Panc1 (cell line): ENCODE measurements around the gene ELF5. TPM values are rescaled to one million over a fixed set of nuclear protein-coding genes. Genes with fewer than 3 reads are reported as not detected.

Experiments
- ATAC-seq: fragments of 200-7000 bp; cut with Tn5 transposase; 2 replicates; pipeline ENCODE4 v1.9.1; 2020; ENCODE audit warnings: mild to moderate bottlenecking, moderate library complexity
- BruUV-seq: library from RNA; stranded (reverse); fragments of 400-500 nt; replicated peaks from 2 replicates; lab custom pipeline; 2021; lab: Mats Ljungman, UMichigan
- CTCF ChIA-PET: fragments of 300-600 bp; sonication (Branson Sonifier 250); formaldehyde crosslinking; loops from one replicate; lab custom pipeline; 2022; ENCODE audit warnings: antibody characterized with exemption; lab: Charles Lee
- POLR2A ChIA-PET: fragments of 300-600 bp; sonication (Branson Sonifier 250); formaldehyde crosslinking; loops from one replicate; lab custom pipeline; 2022; ENCODE audit warnings: antibody characterized with exemption; lab: Charles Lee
- DNase-seq: peaks from one replicate; pipeline ENCODE4 v3.0.0-alpha.2; 2010; ENCODE audit warnings: low read depth, low spot score
- H3K27ac ChIP-seq: 2 replicates; pipeline ENCODE4 v1.5.1; 2011; ENCODE audit warnings: mild to moderate bottlenecking, low read length, inconsistent platforms
- H3K27me3 ChIP-seq: fragments of 200-500 bp; sonication (Bioruptor generic); 2 replicates; pipeline ENCODE4 v1.6.0; 2014; ENCODE audit warnings: low read length, inconsistent platforms; ENCODE audit not compliant: control insufficient read depth, insufficient read depth
- H3K36me3 ChIP-seq: fragments of 200-500 bp; sonication (Bioruptor generic); 2 replicates; pipeline ENCODE4 v1.5.1; 2014; ENCODE audit warnings: inconsistent platforms, mild to moderate bottlenecking, low read length, moderate library complexity; ENCODE audit not compliant: control insufficient read depth, insufficient read depth
- H3K4me1 ChIP-seq: 2 replicates; pipeline ENCODE4 v1.5.1; 2011; ENCODE audit warnings: inconsistent platforms, mild to moderate bottlenecking, low read length, moderate library complexity; ENCODE audit not compliant: control insufficient read depth, insufficient read depth
- H3K4me3 ChIP-seq, 2 experiments: 2 replicates each; pipeline ENCODE4 v1.5.1; 2011 to 2012; ENCODE audit warnings: low read depth in 2 of 2, low read length in 2 of 2, mild to moderate bottlenecking in 2 of 2, inconsistent platforms in 1 of 2, moderate library complexity in 1 of 2
- H3K9me3 ChIP-seq: fragments of 200-500 bp; sonication (Bioruptor generic); 2 replicates; pipeline ENCODE4 v1.5.1; 2014; ENCODE audit warnings: low read depth, mild to moderate bottlenecking, inconsistent platforms, low read length, moderate library complexity; ENCODE audit not compliant: control insufficient read depth, insufficient read depth
- POLR2AphosphoS5 ChIP-seq: IDR thresholded peaks from 2 replicates; pipeline ENCODE4 v1.6.1; 2012; ENCODE audit warnings: mild to moderate bottlenecking, low read depth, low read length, moderate library complexity
- SIN3A ChIP-seq: IDR thresholded peaks from 2 replicates; pipeline ENCODE4 v1.6.1; 2012; ENCODE audit warnings: low read depth, mild to moderate bottlenecking, low read length, moderate library complexity, borderline replicate concordance; ENCODE audit not compliant: insufficient read depth
- TCF7L2 ChIP-seq: IDR thresholded peaks from 2 replicates; pipeline ENCODE4 v1.6.1; 2011; ENCODE audit warnings: mild to moderate bottlenecking, low read depth, low read length, inconsistent platforms
- in situ Hi-C: cut with HindIII; loops from 2 replicates; pipeline ENCODE4 v1.10.0; 2016; ENCODE audit warnings: low sequenced_read_pairs, low pct_unique_long_range_greater_than_20kb
- intact Hi-C: fragments of 100-400 bp; cut with micrococcal nuclease; formaldehyde crosslinking; loops from one replicate; pipeline ENCODE4 v1.10.0; 2022; ENCODE audit not compliant: unreplicated experiment
- total RNA-seq: library from RNA; stranded (reverse); gene quantifications from one replicate; pipeline ENCODE4 v1.2.1, GENCODE V29; 2021; ENCODE audit not compliant: unreplicated experiment
- TF ChIP-seq, protein P1 (sequence below): fragments of 450-650 bp; IDR thresholded peaks from 2 replicates; pipeline ENCODE4 v1.5.1; 2017; ENCODE audit warnings: mild to moderate bottlenecking
- TF ChIP-seq, protein P2 (sequence below), 2 experiments: IDR thresholded peaks; 2 replicates each; pipeline ENCODE4 v1.6.1; 2011 to 2012; ENCODE audit warnings: low read depth in 2 of 2, control low read depth in 1 of 2, low read length in 1 of 2, mild to moderate bottlenecking in 1 of 2, moderate library complexity in 1 of 2; ENCODE audit not compliant: insufficient read depth in 1 of 2

ELF5 gene
- total RNA-seq, 1 experiment from 2014 or later = not detected

DNA sequence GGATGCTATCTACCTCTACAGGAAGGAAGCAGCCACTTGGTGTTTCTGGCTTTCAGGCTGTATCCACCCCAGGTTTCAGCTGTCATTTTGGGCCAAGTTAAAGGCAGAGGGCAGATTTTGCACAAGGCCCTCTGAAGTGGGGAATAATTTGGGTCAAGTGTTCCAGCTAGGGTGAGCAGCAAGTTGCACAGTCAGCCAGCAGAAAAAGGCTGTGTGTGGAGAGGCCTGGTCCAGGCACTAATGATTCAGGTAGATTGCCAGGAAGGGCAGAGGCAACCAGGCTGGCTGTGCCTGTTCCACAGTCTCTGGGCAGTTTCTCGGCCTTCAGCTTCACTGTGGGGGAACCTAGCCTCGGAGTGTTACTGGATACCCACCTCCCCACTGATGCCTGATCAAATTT is 8.6 kb upstream of the ELF5 start:
- ChIA-PET CTCF (no interaction called here), POLR2A (no interaction called here)
- no peaks in the 10 kb centered on the region for H3K4me1 ChIP-seq
- H3K27ac ChIP-seq = no peak overlapping the region
- H3K4me3 ChIP-seq = no peak overlapping the region
- H3K36me3 ChIP-seq = no peaks in the 10 kb centered on the region
- no peaks in the 10 kb centered on the region for H3K9me3 ChIP-seq
- intact Hi-C loops = no loop called here
- ATAC-seq (no peak), DNase-seq (no peak)
- no peaks in the 10 kb centered on the region for H3K27me3 ChIP-seq
- TF ChIP-seq POLR2AphosphoS5 (no peak), TCF7L2 (no peak), SIN3A (no peak)
- TF ChIP-seq, protein P1, sequence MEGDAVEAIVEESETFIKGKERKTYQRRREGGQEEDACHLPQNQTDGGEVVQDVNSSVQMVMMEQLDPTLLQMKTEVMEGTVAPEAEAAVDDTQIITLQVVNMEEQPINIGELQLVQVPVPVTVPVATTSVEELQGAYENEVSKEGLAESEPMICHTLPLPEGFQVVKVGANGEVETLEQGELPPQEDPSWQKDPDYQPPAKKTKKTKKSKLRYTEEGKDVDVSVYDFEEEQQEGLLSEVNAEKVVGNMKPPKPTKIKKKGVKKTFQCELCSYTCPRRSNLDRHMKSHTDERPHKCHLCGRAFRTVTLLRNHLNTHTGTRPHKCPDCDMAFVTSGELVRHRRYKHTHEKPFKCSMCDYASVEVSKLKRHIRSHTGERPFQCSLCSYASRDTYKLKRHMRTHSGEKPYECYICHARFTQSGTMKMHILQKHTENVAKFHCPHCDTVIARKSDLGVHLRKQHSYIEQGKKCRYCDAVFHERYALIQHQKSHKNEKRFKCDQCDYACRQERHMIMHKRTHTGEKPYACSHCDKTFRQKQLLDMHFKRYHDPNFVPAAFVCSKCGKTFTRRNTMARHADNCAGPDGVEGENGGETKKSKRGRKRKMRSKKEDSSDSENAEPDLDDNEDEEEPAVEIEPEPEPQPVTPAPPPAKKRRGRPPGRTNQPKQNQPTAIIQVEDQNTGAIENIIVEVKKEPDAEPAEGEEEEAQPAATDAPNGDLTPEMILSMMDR = no peak
- TF ChIP-seq, protein P2, sequence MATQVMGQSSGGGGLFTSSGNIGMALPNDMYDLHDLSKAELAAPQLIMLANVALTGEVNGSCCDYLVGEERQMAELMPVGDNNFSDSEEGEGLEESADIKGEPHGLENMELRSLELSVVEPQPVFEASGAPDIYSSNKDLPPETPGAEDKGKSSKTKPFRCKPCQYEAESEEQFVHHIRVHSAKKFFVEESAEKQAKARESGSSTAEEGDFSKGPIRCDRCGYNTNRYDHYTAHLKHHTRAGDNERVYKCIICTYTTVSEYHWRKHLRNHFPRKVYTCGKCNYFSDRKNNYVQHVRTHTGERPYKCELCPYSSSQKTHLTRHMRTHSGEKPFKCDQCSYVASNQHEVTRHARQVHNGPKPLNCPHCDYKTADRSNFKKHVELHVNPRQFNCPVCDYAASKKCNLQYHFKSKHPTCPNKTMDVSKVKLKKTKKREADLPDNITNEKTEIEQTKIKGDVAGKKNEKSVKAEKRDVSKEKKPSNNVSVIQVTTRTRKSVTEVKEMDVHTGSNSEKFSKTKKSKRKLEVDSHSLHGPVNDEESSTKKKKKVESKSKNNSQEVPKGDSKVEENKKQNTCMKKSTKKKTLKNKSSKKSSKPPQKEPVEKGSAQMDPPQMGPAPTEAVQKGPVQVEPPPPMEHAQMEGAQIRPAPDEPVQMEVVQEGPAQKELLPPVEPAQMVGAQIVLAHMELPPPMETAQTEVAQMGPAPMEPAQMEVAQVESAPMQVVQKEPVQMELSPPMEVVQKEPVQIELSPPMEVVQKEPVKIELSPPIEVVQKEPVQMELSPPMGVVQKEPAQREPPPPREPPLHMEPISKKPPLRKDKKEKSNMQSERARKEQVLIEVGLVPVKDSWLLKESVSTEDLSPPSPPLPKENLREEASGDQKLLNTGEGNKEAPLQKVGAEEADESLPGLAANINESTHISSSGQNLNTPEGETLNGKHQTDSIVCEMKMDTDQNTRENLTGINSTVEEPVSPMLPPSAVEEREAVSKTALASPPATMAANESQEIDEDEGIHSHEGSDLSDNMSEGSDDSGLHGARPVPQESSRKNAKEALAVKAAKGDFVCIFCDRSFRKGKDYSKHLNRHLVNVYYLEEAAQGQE (IDR thresholded peaks at IDR 0.05; ENCODE audit: insufficient read depth in 1 of 2, low read depth in 2 of 2, low read length in 1 of 2) = no peak
- no TSS peak for BruUV-seq
- in situ Hi-C loops = no loop called here

DNA sequence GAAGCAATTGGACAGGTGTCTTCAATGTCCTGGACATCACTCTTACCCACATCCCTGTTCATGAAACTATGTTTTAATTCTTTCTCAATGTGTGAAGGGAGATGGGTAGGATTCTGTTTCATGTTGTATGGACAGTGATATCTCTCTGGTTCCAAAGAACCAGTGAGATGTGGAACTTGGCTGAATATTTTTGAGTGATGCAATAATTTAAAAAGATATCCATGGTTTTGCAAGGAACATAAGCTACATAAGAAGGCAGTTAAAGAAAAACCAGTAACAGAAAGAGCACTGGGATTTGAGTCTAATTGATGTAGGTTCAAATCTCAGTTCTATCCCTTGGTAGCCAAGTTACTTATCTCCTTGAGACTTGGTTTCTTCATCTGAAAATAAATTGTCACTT is 7.7 kb upstream of the ELF5 start:
- intact Hi-C loops = no loop called here
- CTCF ChIA-PET = no interaction called here
- no peak for TF ChIP-seq SIN3A
- BruUV-seq = no TSS peak
- no peak overlapping the region for H3K27ac ChIP-seq
- H3K4me3 ChIP-seq = no peak overlapping the region
- in situ Hi-C loops = no loop called here
- H3K9me3 ChIP-seq = no peaks in the 10 kb centered on the region
- H3K27me3 ChIP-seq = no peaks in the 10 kb centered on the region
- POLR2A ChIA-PET = no interaction called here
- no peaks in the 10 kb centered on the region for H3K4me1 ChIP-seq
- DNase-seq (no peak), ATAC-seq (no peak)
- H3K36me3 ChIP-seq = no peaks in the 10 kb centered on the region

DNA sequence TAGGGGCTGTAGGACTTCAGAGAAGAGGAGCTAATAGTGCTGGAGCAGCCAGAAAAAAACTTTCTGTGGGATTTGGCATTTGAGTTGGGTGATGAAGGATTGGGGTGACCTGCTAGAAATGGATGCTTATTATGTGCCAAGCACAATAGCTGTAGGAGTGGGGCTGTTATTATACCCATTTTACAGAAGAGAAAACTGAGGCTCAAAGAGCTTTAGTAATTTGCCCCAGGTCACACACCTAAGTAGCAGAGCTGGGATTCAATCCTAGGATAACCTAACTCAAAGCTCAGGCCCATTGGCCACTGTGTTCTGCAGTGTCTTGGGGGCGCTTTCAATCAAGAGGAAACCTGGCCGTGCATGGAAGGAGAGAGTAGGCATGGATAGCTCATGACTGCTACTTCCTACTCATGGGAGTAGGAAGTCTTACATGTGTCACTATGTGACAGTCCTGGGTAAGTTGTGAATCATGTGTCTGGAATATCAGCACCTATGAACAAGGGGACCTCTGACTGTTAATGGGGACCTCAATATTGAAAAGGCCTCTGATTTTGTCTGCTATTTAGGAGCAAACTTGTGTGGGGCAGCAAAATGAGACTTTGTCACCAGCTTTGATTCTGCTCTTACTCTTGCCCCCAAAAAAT is 6.1 kb upstream of the ELF5 start:
- BruUV-seq = no TSS peak
- TF ChIP-seq TCF7L2 (no peak), SIN3A (no peak), POLR2AphosphoS5 (no peak)
- TF ChIP-seq, protein P1 = no peak
- TF ChIP-seq, protein P2 (IDR thresholded peaks at IDR 0.05; ENCODE audit: insufficient read depth in 1 of 2, low read depth in 2 of 2, low read length in 1 of 2) = no peak
- H3K27me3 ChIP-seq = no peaks in the 10 kb centered on the region
- POLR2A ChIA-PET = no interaction called here
- H3K27ac ChIP-seq = no peak overlapping the region
- H3K36me3 ChIP-seq = no peaks in the 10 kb centered on the region
- DNase-seq = no peak
- CTCF ChIA-PET = no interaction called here
- in situ Hi-C loops = no loop called here
- no peak overlapping the region for H3K4me3 ChIP-seq
- no peak for ATAC-seq
- no peaks in the 10 kb centered on the region for H3K9me3 ChIP-seq
- no peaks in the 10 kb centered on the region for H3K4me1 ChIP-seq
- intact Hi-C loops = no loop called here
